Measurements from ENCODE around the gene VPS52. TPM values are rescaled to one million over a fixed set of nuclear protein-coding genes. Genes with fewer than 3 reads are reported as not detected.

The VPS52 gene
- total RNA-seq, 2 experiments from 2014 or later: 31.2 to 34.3 TPM

- H3K36me3 Mint-ChIP-seq (ENCODE audit: low read depth): peaks cover 17% of the 10 kb centered on the region
- peak overlapping the region; percentile 37 for H3K27ac Mint-ChIP-seq
- H3K4me3 Mint-ChIP-seq: peak overlapping the region; percentile 75
- CTCF ChIA-PET: no interaction called here
- intact Hi-C loops (cut with micrococcal nuclease): loop anchor here (5.0 kb wide), 1 partner anchor 33 kb away; no protein-coding TSS in a partner anchor
- no peak for TF ChIP-seq CTCF (IDR thresholded peaks at IDR 0.05)
- ATAC-seq: no peak
- no peaks in the 10 kb centered on the region for H3K27me3 Mint-ChIP-seq
- no peak for DNase-seq
- H3K9me3 Mint-ChIP-seq: no peaks in the 10 kb centered on the region
- POLR2A ChIA-PET: no interaction called here
- peaks cover 70% of the 10 kb centered on the region for H3K4me1 Mint-ChIP-seq (ENCODE audit: low read depth)
Measured at GRCh38 chr6:33213989-33214335, 57.7 kb downstream of the VPS52 start.

- CTCF ChIA-PET: interaction anchor here (1.3 kb wide), 1 partner anchor 35 kb away, joined by 6 read pairs; no protein-coding TSS in a partner anchor
- POLR2A ChIA-PET: interaction anchor here (1.1 to 1.7 kb wide), 3 partner anchors 9 to 59 kb away, joined by 3 to 8 read pairs (median 3); partner anchors contain the start of gene HSD17B8
- H3K4me3 Mint-ChIP-seq: peak overlapping the region; percentile 75
- TF ChIP-seq CTCF (IDR thresholded peaks at IDR 0.05): no peak
- H3K36me3 Mint-ChIP-seq (ENCODE audit: low read depth): peaks cover 20% of the 10 kb centered on the region
- peaks cover 72% of the 10 kb centered on the region for H3K4me1 Mint-ChIP-seq (ENCODE audit: low read depth)
- DNase-seq (peak; percentile 54), ATAC-seq (peak; percentile 34)
- no peaks in the 10 kb centered on the region for H3K27me3 Mint-ChIP-seq
- H3K9me3 Mint-ChIP-seq: no peaks in the 10 kb centered on the region
- H3K27ac Mint-ChIP-seq: peak overlapping the region; percentile 37
- intact Hi-C loops (cut with micrococcal nuclease): loop anchor here (5.0 kb wide), 1 partner anchor 34 kb away; no protein-coding TSS in a partner anchor
Measured at GRCh38 chr6:33213166-33213988, 58.3 kb downstream of the VPS52 start.

GRCh38 chr6:33212857-33213165, 58.9 kb downstream of the VPS52 start:
- no peak for TF ChIP-seq CTCF (IDR thresholded peaks at IDR 0.05)
- POLR2A ChIA-PET: interaction anchor here (0.7 to 1.7 kb wide), 4 partner anchors 8 to 60 kb away, joined by 3 to 8 read pairs (median 3); partner anchors contain the start of gene HSD17B8
- no peak for ATAC-seq
- H3K9me3 Mint-ChIP-seq: no peaks in the 10 kb centered on the region
- peaks cover 71% of the 10 kb centered on the region for H3K4me1 Mint-ChIP-seq (ENCODE audit: low read depth)
- no peak for DNase-seq
- CTCF ChIA-PET: interaction anchor here (0.7 to 1.3 kb wide), 2 partner anchors 35 to 59 kb away, joined by 3 to 6 read pairs; no protein-coding TSS in a partner anchor
- H3K27ac Mint-ChIP-seq: peak overlapping the region; percentile 11
- peak overlapping the region; percentile 75 for H3K4me3 Mint-ChIP-seq
- intact Hi-C loops (cut with micrococcal nuclease): loop anchor here (5.0 kb wide), 1 partner anchor 34 kb away; no protein-coding TSS in a partner anchor
- no peaks in the 10 kb centered on the region for H3K27me3 Mint-ChIP-seq
- H3K36me3 Mint-ChIP-seq (ENCODE audit: low read depth): peaks cover 20% of the 10 kb centered on the region

- ChIA-PET POLR2A (interaction anchor here (0.7 to 1.7 kb wide), 3 partner anchors 36 to 61 kb away, joined by 3 to 8 read pairs (median 3); no protein-coding TSS in a partner anchor), CTCF (interaction anchor here (0.7 to 1.3 kb wide), 2 partner anchors 36 to 58 kb away, joined by 3 to 6 read pairs; no protein-coding TSS in a partner anchor)
- H3K36me3 Mint-ChIP-seq (ENCODE audit: low read depth): peaks cover 20% of the 10 kb centered on the region
- intact Hi-C loops (cut with micrococcal nuclease): loop anchor here (5.0 kb wide), 1 partner anchor 35 kb away; no protein-coding TSS in a partner anchor
- DNase-seq (no peak), ATAC-seq (no peak)
- H3K4me3 Mint-ChIP-seq: no peak overlapping the region
- no peaks in the 10 kb centered on the region for H3K9me3 Mint-ChIP-seq
- H3K27ac Mint-ChIP-seq: no peak overlapping the region
- TF ChIP-seq CTCF (IDR thresholded peaks at IDR 0.05): no peak
- no peaks in the 10 kb centered on the region for H3K27me3 Mint-ChIP-seq
- peaks cover 67% of the 10 kb centered on the region for H3K4me1 Mint-ChIP-seq (ENCODE audit: low read depth)
Measured at GRCh38 chr6:33211666-33212422, 59.8 kb downstream of the VPS52 start.

Data from activated CD8-positive, alpha-beta T cell treated with anti-CD3 and anti-CD28 coated beads for 36 hours (primary cell).